Epithelial cell of esophagus (primary cell): Measurements from ENCODE around the gene AURKA.
A peak's percentile ranks its signal among the peaks of the same experiment; 100 is the strongest.

ENCODE experiments used
- DNase-seq: peaks from one replicate; pipeline ENCODE4 v3.0.0; 2010; ENCODE audit warnings: low read depth
- H3K4me3 ChIP-seq: 2 replicates; pipeline ENCODE4 v1.5.1; 2011; ENCODE audit warnings: mild to moderate bottlenecking, low read length, control low read depth
- TF ChIP-seq, protein P1 (sequence below): IDR thresholded peaks from 2 replicates; pipeline ENCODE4 v1.5.1; 2011; ENCODE audit warnings: low read depth, mild to moderate bottlenecking, low read length, control low read depth, inconsistent platforms; ENCODE audit not compliant: insufficient read depth; ENCODE audit errors: missing control alignments

Gene AURKA

DNA sequence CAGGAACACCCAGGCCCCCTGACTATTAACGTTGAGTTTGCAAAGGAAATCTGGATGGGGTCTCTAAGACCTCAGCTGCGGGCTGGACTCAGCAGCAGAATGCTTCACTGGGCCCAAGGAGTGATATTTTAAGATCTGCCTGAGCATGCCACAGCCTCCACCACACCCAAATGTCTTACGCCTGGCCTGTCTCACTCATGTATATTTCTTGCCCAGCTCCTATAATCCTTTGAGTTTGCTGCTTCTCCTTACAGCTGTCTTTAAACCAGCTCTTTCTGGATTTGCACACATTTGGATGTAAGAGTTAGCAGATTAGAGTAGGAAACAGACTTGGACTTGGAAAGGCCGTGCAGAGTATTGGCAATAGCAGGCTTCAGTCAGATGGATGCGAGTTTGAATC is 36.4 kb upstream of the AURKA start:
- H3K4me3 ChIP-seq, result no peak overlapping the region
- peak; percentile 36 for DNase-seq
- TF ChIP-seq, protein P1, sequence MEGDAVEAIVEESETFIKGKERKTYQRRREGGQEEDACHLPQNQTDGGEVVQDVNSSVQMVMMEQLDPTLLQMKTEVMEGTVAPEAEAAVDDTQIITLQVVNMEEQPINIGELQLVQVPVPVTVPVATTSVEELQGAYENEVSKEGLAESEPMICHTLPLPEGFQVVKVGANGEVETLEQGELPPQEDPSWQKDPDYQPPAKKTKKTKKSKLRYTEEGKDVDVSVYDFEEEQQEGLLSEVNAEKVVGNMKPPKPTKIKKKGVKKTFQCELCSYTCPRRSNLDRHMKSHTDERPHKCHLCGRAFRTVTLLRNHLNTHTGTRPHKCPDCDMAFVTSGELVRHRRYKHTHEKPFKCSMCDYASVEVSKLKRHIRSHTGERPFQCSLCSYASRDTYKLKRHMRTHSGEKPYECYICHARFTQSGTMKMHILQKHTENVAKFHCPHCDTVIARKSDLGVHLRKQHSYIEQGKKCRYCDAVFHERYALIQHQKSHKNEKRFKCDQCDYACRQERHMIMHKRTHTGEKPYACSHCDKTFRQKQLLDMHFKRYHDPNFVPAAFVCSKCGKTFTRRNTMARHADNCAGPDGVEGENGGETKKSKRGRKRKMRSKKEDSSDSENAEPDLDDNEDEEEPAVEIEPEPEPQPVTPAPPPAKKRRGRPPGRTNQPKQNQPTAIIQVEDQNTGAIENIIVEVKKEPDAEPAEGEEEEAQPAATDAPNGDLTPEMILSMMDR, result no peak

DNA sequence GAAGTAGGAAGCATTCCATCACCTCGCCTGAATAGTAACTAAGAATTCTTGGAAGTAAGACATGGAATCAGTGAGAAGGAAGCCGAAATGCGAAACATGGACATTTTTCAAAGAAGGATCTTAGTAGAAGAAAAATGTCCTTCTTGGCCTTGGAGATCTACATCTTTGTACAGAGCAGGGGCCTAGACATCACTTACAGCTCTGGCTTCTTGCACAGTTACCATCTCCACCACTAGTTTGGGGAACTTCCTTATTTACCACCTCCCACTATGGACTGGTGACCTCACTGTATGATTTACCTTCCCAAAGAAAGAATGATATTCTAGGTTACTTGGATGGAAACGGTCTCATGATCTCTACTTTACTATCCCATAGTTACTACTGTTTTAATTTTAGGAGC is 35.8 kb upstream of the AURKA start:
- TF ChIP-seq, protein P1, result no peak
- H3K4me3 ChIP-seq, result no peak overlapping the region
- DNase-seq, result no peak

DNA sequence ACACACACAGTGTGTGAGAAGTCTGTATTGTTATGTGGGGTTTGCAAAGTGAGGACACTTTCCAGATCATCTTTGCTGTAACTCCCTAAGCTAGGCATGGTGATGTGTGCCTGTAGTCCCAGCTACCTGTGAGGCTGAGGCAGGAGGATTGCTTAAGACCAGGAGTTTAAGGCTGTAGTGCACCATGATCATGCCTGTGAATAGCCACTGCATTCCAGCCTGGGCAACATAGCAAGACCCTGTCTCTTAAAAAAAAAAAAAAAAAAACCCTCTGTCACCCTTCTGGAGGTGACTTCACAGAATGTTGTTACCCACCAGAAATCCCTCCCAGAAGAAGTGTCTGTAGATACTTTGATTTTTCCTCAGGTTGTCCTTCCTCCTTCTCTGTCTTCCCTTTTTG is 34.9 kb upstream of the AURKA start:
- no peak for DNase-seq
- H3K4me3 ChIP-seq, result no peak overlapping the region
- TF ChIP-seq, protein P1, result no peak

DNA sequence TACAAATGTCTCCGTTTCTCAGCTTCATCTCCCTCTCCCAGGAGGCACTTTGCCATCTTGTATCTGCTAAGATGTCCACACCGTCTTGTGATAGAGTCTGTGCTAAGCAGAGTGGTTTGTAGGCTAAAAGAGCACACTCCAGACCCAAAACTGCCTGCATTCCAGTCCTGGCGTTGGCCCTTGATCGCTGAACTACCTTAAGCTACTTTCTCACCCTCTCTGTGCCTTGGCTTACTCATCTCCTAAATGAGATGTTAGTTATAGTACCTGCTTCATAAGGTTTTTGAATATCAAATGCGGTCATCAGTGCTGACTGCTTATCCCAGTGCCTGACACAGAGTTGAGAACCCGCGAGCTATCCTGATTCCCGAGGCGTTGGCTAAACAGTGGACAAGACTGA is 34.0 kb upstream of the AURKA start:
- TF ChIP-seq, protein P1, result no peak
- no peak overlapping the region for H3K4me3 ChIP-seq
- no peak for DNase-seq

DNA sequence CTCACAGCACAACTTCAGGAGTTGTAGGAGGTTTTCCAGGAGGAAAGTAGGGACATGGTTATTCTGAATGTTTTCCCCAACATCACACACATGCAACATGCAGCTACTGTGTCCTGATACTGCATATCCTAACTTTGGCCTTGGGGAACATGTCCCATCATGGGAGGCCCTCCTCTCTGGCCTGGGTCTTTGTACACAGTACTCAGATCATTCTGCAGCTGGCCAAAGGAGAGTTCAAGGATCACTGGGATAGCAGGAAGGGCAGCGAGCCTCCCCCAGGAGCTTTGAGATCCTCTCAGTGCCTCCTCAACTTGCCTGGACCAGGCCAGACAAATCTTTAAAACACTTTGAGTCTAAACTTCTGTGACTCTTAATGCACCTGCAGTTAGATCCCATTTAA is 32.9 kb upstream of the AURKA start:
- no peak overlapping the region for H3K4me3 ChIP-seq
- TF ChIP-seq, protein P1, result no peak
- no peak for DNase-seq

DNA sequence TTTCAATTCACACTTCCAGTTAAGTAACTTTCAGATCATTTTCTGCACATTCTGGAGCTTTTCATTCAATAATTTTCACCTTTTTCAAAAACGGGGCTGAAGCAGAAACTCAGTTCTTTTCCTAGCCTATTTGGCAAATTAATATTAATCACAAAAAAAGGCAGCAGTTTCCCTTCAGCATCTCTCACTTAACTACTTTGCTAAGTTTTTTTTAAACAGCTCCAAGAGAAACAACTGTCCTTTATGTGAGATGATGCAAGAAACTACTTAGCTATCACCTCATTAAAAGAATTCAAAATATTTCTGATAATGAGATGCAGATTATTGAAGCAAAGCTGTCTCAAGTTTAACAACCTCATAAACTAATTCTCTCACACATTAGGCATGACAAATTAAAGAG is 31.9 kb upstream of the AURKA start:
- TF ChIP-seq, protein P1, result no peak
- no peak for DNase-seq
- no peak overlapping the region for H3K4me3 ChIP-seq

DNA sequence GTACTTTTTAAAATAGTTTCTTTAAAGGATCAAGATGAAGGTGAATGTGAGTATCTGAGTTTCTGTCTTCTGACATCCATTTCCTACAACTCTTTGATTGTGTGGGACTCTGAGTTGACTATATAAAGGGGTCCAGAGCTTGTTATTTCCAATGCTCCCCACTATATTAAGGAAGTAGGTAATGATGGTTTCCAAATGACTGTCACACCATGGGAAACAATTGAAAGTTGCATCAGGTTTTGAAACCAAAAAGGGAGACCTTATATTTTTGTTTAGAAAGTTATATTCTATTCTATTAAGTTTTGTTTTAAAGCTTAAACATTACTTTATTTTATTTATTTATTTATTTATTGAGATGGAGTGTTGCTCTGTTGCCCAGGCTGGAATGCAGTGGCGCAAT is 31.2 kb upstream of the AURKA start:
- TF ChIP-seq, protein P1, result no peak
- H3K4me3 ChIP-seq, result no peak overlapping the region
- no peak for DNase-seq
